ENCODE data around the gene NCR3LG1. TPM values are rescaled to one million over a fixed set of nuclear protein-coding genes. Genes with fewer than 3 reads are reported as not detected.

Gene NCR3LG1
- total RNA-seq, 4 donors from 2014 or later: 5.2 to 11.7 (median 9.4) TPM

GRCh38 chr11:17402486-17402885 lies 50.9 kb downstream of the NCR3LG1 start:
- TF ChIP-seq POLR2AphosphoS5 (IDR thresholded peaks at IDR 0.05) (no peak), POLR2A (IDR thresholded peaks at IDR 0.05) (no peak), EP300 (IDR thresholded peaks at IDR 0.05; ENCODE audit: low read depth) (no peak)
- TF ChIP-seq, protein P1, sequence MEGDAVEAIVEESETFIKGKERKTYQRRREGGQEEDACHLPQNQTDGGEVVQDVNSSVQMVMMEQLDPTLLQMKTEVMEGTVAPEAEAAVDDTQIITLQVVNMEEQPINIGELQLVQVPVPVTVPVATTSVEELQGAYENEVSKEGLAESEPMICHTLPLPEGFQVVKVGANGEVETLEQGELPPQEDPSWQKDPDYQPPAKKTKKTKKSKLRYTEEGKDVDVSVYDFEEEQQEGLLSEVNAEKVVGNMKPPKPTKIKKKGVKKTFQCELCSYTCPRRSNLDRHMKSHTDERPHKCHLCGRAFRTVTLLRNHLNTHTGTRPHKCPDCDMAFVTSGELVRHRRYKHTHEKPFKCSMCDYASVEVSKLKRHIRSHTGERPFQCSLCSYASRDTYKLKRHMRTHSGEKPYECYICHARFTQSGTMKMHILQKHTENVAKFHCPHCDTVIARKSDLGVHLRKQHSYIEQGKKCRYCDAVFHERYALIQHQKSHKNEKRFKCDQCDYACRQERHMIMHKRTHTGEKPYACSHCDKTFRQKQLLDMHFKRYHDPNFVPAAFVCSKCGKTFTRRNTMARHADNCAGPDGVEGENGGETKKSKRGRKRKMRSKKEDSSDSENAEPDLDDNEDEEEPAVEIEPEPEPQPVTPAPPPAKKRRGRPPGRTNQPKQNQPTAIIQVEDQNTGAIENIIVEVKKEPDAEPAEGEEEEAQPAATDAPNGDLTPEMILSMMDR (IDR thresholded peaks at IDR 0.05): no peak
- Histone ChIP-seq H3K36me3 (no peaks in the 10 kb centered on the region), H3K4me1 (peaks cover 0 to 15% (median 6%) of the 10 kb centered on the region in 4 donors), H3K27ac (no peak overlapping the region), H3K9me3 (no peaks in the 10 kb centered on the region), H3K27me3 (no peaks in the 10 kb centered on the region), H3K4me3 (no peak overlapping the region)
- no peak for DNase-seq
- in situ Hi-C loops (cut with MboI; ENCODE audit: low pct_ligation_motif_present in 1 of 4, low pct_unique_long_range_greater_than_20kb in 1 of 4, low sequenced_read_pairs in 3 of 4) (no loop called here), intact Hi-C loops (cut with DNase I; ENCODE audit: low total_unique reads) (no loop called here)
- WGBS, 2 donors (ENCODE audit: low coverage in 1 of 2): 92% methylated on average over 8 of the region's 8 CpGs; no CpG with 5 or more reads in 1 of the 2 donors

GRCh38 chr11:17403980-17404759 lies 52.6 kb downstream of the NCR3LG1 start:
- peaks cover 0 to 15% (median 6%) of the 10 kb centered on the region in 4 donors for H3K4me1 ChIP-seq
- no peaks in the 10 kb centered on the region for H3K36me3 ChIP-seq
- WGBS, 2 donors (ENCODE audit: low coverage in 1 of 2): 77 to 87% methylated on average over 8 to 18 of the region's 18 CpGs
- no peak overlapping the region for H3K27ac ChIP-seq
- in situ Hi-C loops (cut with MboI; ENCODE audit: low pct_ligation_motif_present in 1 of 4, low pct_unique_long_range_greater_than_20kb in 1 of 4, low sequenced_read_pairs in 3 of 4): no loop called here
- TF ChIP-seq EP300 (IDR thresholded peaks at IDR 0.05; ENCODE audit: low read depth) (no peak), POLR2AphosphoS5 (IDR thresholded peaks at IDR 0.05) (no peak), POLR2A (IDR thresholded peaks at IDR 0.05) (no peak)
- TF ChIP-seq, protein P1 (IDR thresholded peaks at IDR 0.05): no peak
- H3K4me3 ChIP-seq: no peak overlapping the region
- no peaks in the 10 kb centered on the region for H3K27me3 ChIP-seq
- intact Hi-C loops (cut with DNase I; ENCODE audit: low total_unique reads): no loop called here
- no peaks in the 10 kb centered on the region for H3K9me3 ChIP-seq
- DNase-seq: no peak

DNA sequence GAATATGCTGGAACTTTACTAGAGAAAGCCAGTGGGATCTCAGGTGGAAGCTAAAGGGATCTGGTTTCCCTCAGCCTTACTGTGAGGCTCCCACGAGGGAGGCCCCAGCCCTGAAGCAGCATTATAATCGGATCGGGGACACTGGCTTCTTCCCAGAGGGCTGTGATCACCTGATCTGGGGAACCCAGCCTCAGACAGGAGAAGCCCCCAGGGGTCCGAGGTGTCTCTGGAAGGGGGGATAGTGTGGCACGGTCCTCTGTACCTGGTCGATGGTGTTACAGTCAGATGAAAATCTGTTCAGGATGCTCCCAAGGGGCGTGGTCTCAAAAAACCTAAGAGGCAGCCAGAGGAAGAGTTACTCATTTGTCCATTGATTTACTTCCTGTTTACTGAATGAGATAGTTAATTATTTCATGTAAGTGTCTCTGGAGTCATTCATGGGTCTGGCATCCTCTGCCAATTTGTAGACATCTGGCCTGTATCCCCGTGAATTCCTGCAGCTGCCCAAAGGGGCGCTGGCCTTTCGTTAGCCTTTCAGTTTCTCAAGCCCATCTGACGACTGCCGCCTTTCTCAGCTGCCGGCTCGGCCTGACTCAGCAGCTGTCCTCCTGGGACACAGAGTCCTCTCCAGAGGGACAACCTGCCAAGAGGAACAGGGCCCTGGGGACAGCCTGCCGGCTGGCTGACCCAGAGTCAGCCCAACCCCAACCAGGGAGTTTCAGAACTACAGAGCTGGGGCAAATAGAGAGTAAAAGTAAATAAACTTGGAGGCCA lies 53.8 kb downstream of the NCR3LG1 start:
- 50 to 86% methylated on average over 4 to 14 of the region's 15 CpGs for WGBS, 2 donors (ENCODE audit: low coverage in 1 of 2)

More for the DNA sequence above, 53.8 kb downstream of the NCR3LG1 start:
- no peaks in the 10 kb centered on the region for H3K36me3 ChIP-seq
- H3K9me3 ChIP-seq: no peaks in the 10 kb centered on the region
- DNase-seq: peak; percentile 68
- H3K4me3 ChIP-seq: no peak overlapping the region
- no peaks in the 10 kb centered on the region for H3K27me3 ChIP-seq
- H3K4me1 ChIP-seq: peaks cover 0 to 15% (median 6%) of the 10 kb centered on the region in 4 donors
- TF ChIP-seq POLR2AphosphoS5 (IDR thresholded peaks at IDR 0.05) (peak in 2 of 3 donors; percentile 39 to 62), POLR2A (IDR thresholded peaks at IDR 0.05) (no peak)
- TF ChIP-seq, protein P1 (IDR thresholded peaks at IDR 0.05): peak in 1 of 5 experiments; percentile 23
- intact Hi-C loops (cut with DNase I; ENCODE audit: low total_unique reads) (loop anchor here (1.0 kb wide), 1 partner anchor 30 kb away; no protein-coding TSS in a partner anchor), in situ Hi-C loops (cut with MboI; ENCODE audit: low pct_ligation_motif_present in 1 of 4, low pct_unique_long_range_greater_than_20kb in 1 of 4, low sequenced_read_pairs in 3 of 4) (no loop called here)
- peak overlapping the region; percentile 9 to 56 (median 52) for H3K27ac ChIP-seq
